Mucosa of rectum (tissue), 2 donors: ENCODE measurements around the gene DAPL1.

Experiments
- H3K27ac ChIP-seq, 2 donors: one replicate each; pipeline ENCODE4 v1.7.0; 2013; ENCODE audit warnings: inconsistent platforms in 2 of 2, low read depth in 2 of 2, low read length in 2 of 2
- H3K27me3 ChIP-seq, 2 donors: one replicate each; pipeline ENCODE4 v1.7.0; 2013; ENCODE audit warnings: low read length in 2 of 2; ENCODE audit not compliant: control insufficient read depth in 2 of 2, insufficient read depth in 2 of 2
- H3K36me3 ChIP-seq, 2 donors: one replicate each; pipeline ENCODE4 v1.7.0; 2013; ENCODE audit warnings: low read length in 2 of 2; ENCODE audit not compliant: control insufficient read depth in 2 of 2, insufficient read depth in 2 of 2
- H3K4me1 ChIP-seq, 2 donors: one replicate each; pipeline ENCODE4 v1.7.0; 2013; ENCODE audit warnings: low read length in 2 of 2, mild to moderate bottlenecking in 1 of 2; ENCODE audit not compliant: control insufficient read depth in 2 of 2, insufficient read depth in 2 of 2
- H3K4me3 ChIP-seq, 2 donors: one replicate each; pipeline ENCODE4 v1.7.0; 2013; ENCODE audit warnings: low read length in 2 of 2
- H3K9ac ChIP-seq, 2 donors: one replicate each; pipeline ENCODE4 v1.7.0; 2013; ENCODE audit warnings: low read length in 2 of 2, low read depth in 1 of 2, mild to moderate bottlenecking in 1 of 2
- H3K9me3 ChIP-seq, 2 donors: one replicate each; pipeline ENCODE4 v1.7.0; 2013; ENCODE audit warnings: low read length in 2 of 2; ENCODE audit not compliant: control insufficient read depth in 2 of 2
- donor health status: healthy.
- donor health status: Normal muscosa, but diverticular disease.

The DAPL1 gene

GRCh38 chr2:158815658-158816057, 20.5 kb downstream of the DAPL1 start:
- Histone ChIP-seq H3K4me1 (no peaks in the 10 kb centered on the region), H3K9me3 (no peaks in the 10 kb centered on the region), H3K4me3 (no peak overlapping the region), H3K9ac (no peak overlapping the region), H3K27me3 (no peaks in the 10 kb centered on the region), H3K36me3 (no peaks in the 10 kb centered on the region), H3K27ac (no peak overlapping the region)

GRCh38 chr2:158817588-158817987, 22.5 kb downstream of the DAPL1 start:
- no peak overlapping the region for H3K4me3 ChIP-seq
- no peaks in the 10 kb centered on the region for H3K9me3 ChIP-seq
- H3K9ac ChIP-seq = no peak overlapping the region
- H3K27ac ChIP-seq = no peak overlapping the region
- no peaks in the 10 kb centered on the region for H3K27me3 ChIP-seq
- no peaks in the 10 kb centered on the region for H3K36me3 ChIP-seq
- H3K4me1 ChIP-seq = no peaks in the 10 kb centered on the region

GRCh38 chr2:158818511-158818910, 23.4 kb downstream of the DAPL1 start:
- no peaks in the 10 kb centered on the region for H3K36me3 ChIP-seq
- H3K4me1 ChIP-seq = no peaks in the 10 kb centered on the region
- H3K27ac ChIP-seq = no peak overlapping the region
- H3K27me3 ChIP-seq = no peaks in the 10 kb centered on the region
- no peak overlapping the region for H3K4me3 ChIP-seq
- no peak overlapping the region for H3K9ac ChIP-seq
- no peaks in the 10 kb centered on the region for H3K9me3 ChIP-seq

GRCh38 chr2:158822193-158822592, 27.1 kb downstream of the DAPL1 start:
- Histone ChIP-seq H3K36me3 (no peaks in the 10 kb centered on the region), H3K9ac (no peak overlapping the region), H3K27me3 (no peaks in the 10 kb centered on the region), H3K9me3 (no peaks in the 10 kb centered on the region), H3K4me3 (no peak overlapping the region), H3K4me1 (no peaks in the 10 kb centered on the region), H3K27ac (no peak overlapping the region)

- Histone ChIP-seq H3K4me3 (no peak overlapping the region), H3K9me3 (no peaks in the 10 kb centered on the region), H3K27me3 (no peaks in the 10 kb centered on the region), H3K4me1 (no peaks in the 10 kb centered on the region), H3K27ac (no peak overlapping the region), H3K36me3 (no peaks in the 10 kb centered on the region), H3K9ac (no peak overlapping the region)
Observed at GRCh38 chr2:158823486-158824237, 28.5 kb downstream of the DAPL1 start.

GRCh38 chr2:158825021-158825420, 29.9 kb downstream of the DAPL1 start:
- Histone ChIP-seq H3K36me3 (no peaks in the 10 kb centered on the region), H3K9ac (no peak overlapping the region), H3K27ac (no peak overlapping the region), H3K4me3 (no peak overlapping the region), H3K27me3 (no peaks in the 10 kb centered on the region), H3K4me1 (no peaks in the 10 kb centered on the region), H3K9me3 (no peaks in the 10 kb centered on the region)

- Histone ChIP-seq H3K4me1 (no peaks in the 10 kb centered on the region), H3K27ac (no peak overlapping the region), H3K36me3 (no peaks in the 10 kb centered on the region), H3K9me3 (no peaks in the 10 kb centered on the region), H3K4me3 (no peak overlapping the region), H3K9ac (no peak overlapping the region), H3K27me3 (no peaks in the 10 kb centered on the region)
Observed at GRCh38 chr2:158826965-158827364, 31.8 kb downstream of the DAPL1 start.

- Histone ChIP-seq H3K9ac (no peak overlapping the region), H3K9me3 (no peaks in the 10 kb centered on the region), H3K4me1 (no peaks in the 10 kb centered on the region), H3K27ac (no peak overlapping the region), H3K4me3 (no peak overlapping the region), H3K27me3 (no peaks in the 10 kb centered on the region), H3K36me3 (no peaks in the 10 kb centered on the region)
Observed at GRCh38 chr2:158828378-158829164, 33.5 kb downstream of the DAPL1 start.

GRCh38 chr2:158829167-158829566, 34.0 kb downstream of the DAPL1 start:
- Histone ChIP-seq H3K27ac (no peak overlapping the region), H3K4me1 (no peaks in the 10 kb centered on the region), H3K9me3 (no peaks in the 10 kb centered on the region), H3K4me3 (no peak overlapping the region), H3K9ac (no peak overlapping the region), H3K27me3 (no peaks in the 10 kb centered on the region), H3K36me3 (no peaks in the 10 kb centered on the region)

GRCh38 chr2:158830201-158830600, 35.1 kb downstream of the DAPL1 start:
- Histone ChIP-seq H3K36me3 (no peaks in the 10 kb centered on the region), H3K9me3 (no peaks in the 10 kb centered on the region), H3K27ac (no peak overlapping the region), H3K9ac (no peak overlapping the region), H3K27me3 (no peaks in the 10 kb centered on the region), H3K4me1 (no peaks in the 10 kb centered on the region), H3K4me3 (no peak overlapping the region)
